ENCODE measurements around the gene TMEM219. TPM values are rescaled to one million over a fixed set of nuclear protein-coding genes. Genes with fewer than 3 reads are reported as not detected.

The TMEM219 gene
- total and polyA plus RNA-seq, 2 donors (not counting 1 experiment from before 2014, with no cell fraction given), result 79.4 to 100 TPM

GRCh38 chr16:29995911-29996765, 34.3 kb downstream of the TMEM219 start, which contains the start of gene INO80E:
INO80E (plus strand) TSS chr16:29996241; CDS start chr16:29996311, 70 bp downstream.
- TF ChIP-seq CTCF (conservative IDR thresholded peaks at IDR 0.05 in 1 of 2, IDR thresholded peaks at IDR 0.05 in 1 of 2; ENCODE audit: low read depth in 1 of 2, low read length in 2 of 2) (no peak), EZH2 (IDR thresholded peaks at IDR 0.05; ENCODE audit: low read length, missing control alignments) (no peak)
- H2AFZ ChIP-seq (ENCODE audit: low read length), result peak within 1 kb of the TSS; percentile 93
- no peaks in the 10 kb centered on the region for H3K27me3 ChIP-seq (ENCODE audit: control insufficient read depth, insufficient read depth, low read length)
- H3K27ac ChIP-seq (ENCODE audit: insufficient read depth, low read length), result peak within 1 kb of the TSS; percentile 97
- DNase-seq (ENCODE audit: low read depth in 2 of 2), result peak; percentile 92 to 95
- no peaks in the 10 kb centered on the region for H4K20me1 ChIP-seq (ENCODE audit: control insufficient read depth, extremely low read depth, insufficient read depth, low read length)
- H3K4me1 ChIP-seq (ENCODE audit: control insufficient read depth, extremely low read depth, insufficient read depth, low read length), result peaks cover 14% of the 10 kb centered on the region
- no peaks in the 10 kb centered on the region for H3K9me3 ChIP-seq (ENCODE audit: control insufficient read depth, insufficient read depth, low read depth, low read length)
- peaks cover 6% of the 10 kb centered on the region for H3K79me2 ChIP-seq (ENCODE audit: control insufficient read depth, insufficient read depth, low read length)
- H3K4me2 ChIP-seq (ENCODE audit: extremely low read depth, insufficient read depth, low read length), result peak within 1 kb of the TSS; percentile 98
- H3K4me3 ChIP-seq (replicated peaks in 1 of 4; ENCODE audit: control extremely low read depth in 1 of 4, insufficient read depth in 1 of 4, low read depth in 3 of 4, low read length in 4 of 4), result peak within 1 kb of the TSS; percentile 74 to 97 (median 93)
- peak within 1 kb of the TSS; percentile 83 for H3K9ac ChIP-seq (ENCODE audit: insufficient read depth, low read length)
- H3K36me3 ChIP-seq (ENCODE audit: control insufficient read depth, insufficient read depth, low read length), result peaks cover 14% of the 10 kb centered on the region

- peak overlapping the region; percentile 97 for H3K27ac ChIP-seq (ENCODE audit: insufficient read depth, low read length)
- no peak for DNase-seq (ENCODE audit: low read depth in 2 of 2)
- peak overlapping the region; percentile 74 to 97 (median 93) for H3K4me3 ChIP-seq (replicated peaks in 1 of 4; ENCODE audit: control extremely low read depth in 1 of 4, insufficient read depth in 1 of 4, low read depth in 3 of 4, low read length in 4 of 4)
- H3K36me3 ChIP-seq (ENCODE audit: control insufficient read depth, insufficient read depth, low read length), result peaks cover 13% of the 10 kb centered on the region
- H3K9me3 ChIP-seq (ENCODE audit: control insufficient read depth, insufficient read depth, low read depth, low read length), result no peaks in the 10 kb centered on the region
- TF ChIP-seq CTCF (conservative IDR thresholded peaks at IDR 0.05 in 1 of 2, IDR thresholded peaks at IDR 0.05 in 1 of 2; ENCODE audit: low read depth in 1 of 2, low read length in 2 of 2) (no peak), EZH2 (IDR thresholded peaks at IDR 0.05; ENCODE audit: low read length, missing control alignments) (no peak)
- no peaks in the 10 kb centered on the region for H3K27me3 ChIP-seq (ENCODE audit: control insufficient read depth, insufficient read depth, low read length)
- H4K20me1 ChIP-seq (ENCODE audit: control insufficient read depth, extremely low read depth, insufficient read depth, low read length), result no peaks in the 10 kb centered on the region
- peaks cover 6% of the 10 kb centered on the region for H3K79me2 ChIP-seq (ENCODE audit: control insufficient read depth, insufficient read depth, low read length)
- H3K4me2 ChIP-seq (ENCODE audit: extremely low read depth, insufficient read depth, low read length), result peak overlapping the region; percentile 98
- H3K4me1 ChIP-seq (ENCODE audit: control insufficient read depth, extremely low read depth, insufficient read depth, low read length), result peaks cover 14% of the 10 kb centered on the region
- peak overlapping the region; percentile 83 for H3K9ac ChIP-seq (ENCODE audit: insufficient read depth, low read length)
- peak overlapping the region; percentile 77 for H2AFZ ChIP-seq (ENCODE audit: low read length)
Observed at GRCh38 chr16:29996766-29997250, 34.9 kb downstream of the TMEM219 start.

GRCh38 chr16:29999605-30000004, 37.7 kb downstream of the TMEM219 start:
- Histone ChIP-seq H2AFZ (ENCODE audit: low read length) (no peak overlapping the region), H3K9me3 (ENCODE audit: control insufficient read depth, insufficient read depth, low read depth, low read length) (no peaks in the 10 kb centered on the region), H3K9ac (ENCODE audit: insufficient read depth, low read length) (no peak overlapping the region), H4K20me1 (ENCODE audit: control insufficient read depth, extremely low read depth, insufficient read depth, low read length) (no peaks in the 10 kb centered on the region), H3K4me1 (ENCODE audit: control insufficient read depth, extremely low read depth, insufficient read depth, low read length) (peaks cover 11% of the 10 kb centered on the region), H3K36me3 (ENCODE audit: control insufficient read depth, insufficient read depth, low read length) (peaks cover 7% of the 10 kb centered on the region), H3K27me3 (ENCODE audit: control insufficient read depth, insufficient read depth, low read length) (no peaks in the 10 kb centered on the region), H3K4me2 (ENCODE audit: extremely low read depth, insufficient read depth, low read length) (no peak overlapping the region), H3K4me3 (replicated peaks in 1 of 4; ENCODE audit: control extremely low read depth in 1 of 4, insufficient read depth in 1 of 4, low read depth in 3 of 4, low read length in 4 of 4) (no peak overlapping the region), H3K79me2 (ENCODE audit: control insufficient read depth, insufficient read depth, low read length) (peaks cover 6% of the 10 kb centered on the region), H3K27ac (ENCODE audit: insufficient read depth, low read length) (no peak overlapping the region)
- DNase-seq (ENCODE audit: low read depth in 2 of 2), result no peak
- no peak for TF ChIP-seq EZH2 (IDR thresholded peaks at IDR 0.05; ENCODE audit: low read length, missing control alignments)
- TF ChIP-seq CTCF (conservative IDR thresholded peaks at IDR 0.05 in 1 of 2, IDR thresholded peaks at IDR 0.05 in 1 of 2; ENCODE audit: low read depth in 1 of 2, low read length in 2 of 2), result no peak
